ENCODE results near the gene HTR7.

Gene HTR7

DNA sequence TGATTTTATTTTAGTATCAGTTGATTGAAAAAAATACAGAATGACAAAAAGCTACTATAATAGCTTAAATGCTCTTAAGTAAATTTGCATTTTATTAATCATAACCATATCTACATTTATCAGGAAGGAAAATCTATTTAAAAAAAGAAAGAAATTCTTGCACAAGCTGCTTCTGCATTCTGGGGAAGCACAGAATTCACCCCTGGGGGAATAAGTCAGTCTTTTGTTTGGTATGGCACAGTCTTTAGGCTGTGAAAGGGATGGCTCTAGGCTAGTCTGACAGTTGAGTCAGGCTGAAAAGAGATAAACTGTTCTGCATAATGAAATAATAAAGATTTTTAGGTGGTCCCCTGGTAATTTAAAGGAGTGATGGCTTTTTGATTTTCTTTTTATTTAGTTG, 37.9 kb downstream of the HTR7 start:
- TF ChIP-seq, protein P1, sequence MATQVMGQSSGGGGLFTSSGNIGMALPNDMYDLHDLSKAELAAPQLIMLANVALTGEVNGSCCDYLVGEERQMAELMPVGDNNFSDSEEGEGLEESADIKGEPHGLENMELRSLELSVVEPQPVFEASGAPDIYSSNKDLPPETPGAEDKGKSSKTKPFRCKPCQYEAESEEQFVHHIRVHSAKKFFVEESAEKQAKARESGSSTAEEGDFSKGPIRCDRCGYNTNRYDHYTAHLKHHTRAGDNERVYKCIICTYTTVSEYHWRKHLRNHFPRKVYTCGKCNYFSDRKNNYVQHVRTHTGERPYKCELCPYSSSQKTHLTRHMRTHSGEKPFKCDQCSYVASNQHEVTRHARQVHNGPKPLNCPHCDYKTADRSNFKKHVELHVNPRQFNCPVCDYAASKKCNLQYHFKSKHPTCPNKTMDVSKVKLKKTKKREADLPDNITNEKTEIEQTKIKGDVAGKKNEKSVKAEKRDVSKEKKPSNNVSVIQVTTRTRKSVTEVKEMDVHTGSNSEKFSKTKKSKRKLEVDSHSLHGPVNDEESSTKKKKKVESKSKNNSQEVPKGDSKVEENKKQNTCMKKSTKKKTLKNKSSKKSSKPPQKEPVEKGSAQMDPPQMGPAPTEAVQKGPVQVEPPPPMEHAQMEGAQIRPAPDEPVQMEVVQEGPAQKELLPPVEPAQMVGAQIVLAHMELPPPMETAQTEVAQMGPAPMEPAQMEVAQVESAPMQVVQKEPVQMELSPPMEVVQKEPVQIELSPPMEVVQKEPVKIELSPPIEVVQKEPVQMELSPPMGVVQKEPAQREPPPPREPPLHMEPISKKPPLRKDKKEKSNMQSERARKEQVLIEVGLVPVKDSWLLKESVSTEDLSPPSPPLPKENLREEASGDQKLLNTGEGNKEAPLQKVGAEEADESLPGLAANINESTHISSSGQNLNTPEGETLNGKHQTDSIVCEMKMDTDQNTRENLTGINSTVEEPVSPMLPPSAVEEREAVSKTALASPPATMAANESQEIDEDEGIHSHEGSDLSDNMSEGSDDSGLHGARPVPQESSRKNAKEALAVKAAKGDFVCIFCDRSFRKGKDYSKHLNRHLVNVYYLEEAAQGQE (IDR thresholded peaks at IDR 0.05; ENCODE audit: insufficient read depth in 1 of 2, low read depth in 2 of 2, low read length in 2 of 2): no peak
- no peak for TF ChIP-seq POLR2AphosphoS5 (IDR thresholded peaks at IDR 0.05; ENCODE audit: low read depth, low read length)
- TF ChIP-seq TAF1 (IDR thresholded peaks at IDR 0.05; ENCODE audit: borderline replicate concordance, insufficient read depth, low read length): no peak
- no peak for TF ChIP-seq FOXP2 (optimal IDR thresholded peaks at IDR 0.05; ENCODE audit: borderline replicate concordance, extremely low read depth, extremely low read length, insufficient read depth)

DNA sequence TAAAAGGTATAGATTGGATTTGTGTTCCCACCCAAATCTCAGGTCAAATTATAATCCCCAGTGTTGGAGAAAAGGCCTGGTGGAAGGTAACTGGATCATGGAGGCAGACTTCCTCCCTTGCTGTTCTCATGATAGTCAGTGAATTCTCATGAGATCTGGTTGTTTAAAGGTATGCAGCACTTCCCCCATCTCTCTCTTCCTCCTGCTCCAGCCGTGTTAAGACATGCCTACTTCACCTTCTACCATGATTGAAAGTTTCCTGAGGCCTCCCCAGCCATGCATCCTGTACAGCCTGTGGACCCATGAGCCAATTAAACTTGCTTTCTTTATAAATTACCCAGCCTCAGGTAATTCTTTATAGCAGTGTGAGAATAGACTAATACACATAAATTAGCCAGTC, 39.1 kb downstream of the HTR7 start:
- TF ChIP-seq, protein P1 (IDR thresholded peaks at IDR 0.05; ENCODE audit: insufficient read depth in 1 of 2, low read depth in 2 of 2, low read length in 2 of 2): no peak

DNA sequence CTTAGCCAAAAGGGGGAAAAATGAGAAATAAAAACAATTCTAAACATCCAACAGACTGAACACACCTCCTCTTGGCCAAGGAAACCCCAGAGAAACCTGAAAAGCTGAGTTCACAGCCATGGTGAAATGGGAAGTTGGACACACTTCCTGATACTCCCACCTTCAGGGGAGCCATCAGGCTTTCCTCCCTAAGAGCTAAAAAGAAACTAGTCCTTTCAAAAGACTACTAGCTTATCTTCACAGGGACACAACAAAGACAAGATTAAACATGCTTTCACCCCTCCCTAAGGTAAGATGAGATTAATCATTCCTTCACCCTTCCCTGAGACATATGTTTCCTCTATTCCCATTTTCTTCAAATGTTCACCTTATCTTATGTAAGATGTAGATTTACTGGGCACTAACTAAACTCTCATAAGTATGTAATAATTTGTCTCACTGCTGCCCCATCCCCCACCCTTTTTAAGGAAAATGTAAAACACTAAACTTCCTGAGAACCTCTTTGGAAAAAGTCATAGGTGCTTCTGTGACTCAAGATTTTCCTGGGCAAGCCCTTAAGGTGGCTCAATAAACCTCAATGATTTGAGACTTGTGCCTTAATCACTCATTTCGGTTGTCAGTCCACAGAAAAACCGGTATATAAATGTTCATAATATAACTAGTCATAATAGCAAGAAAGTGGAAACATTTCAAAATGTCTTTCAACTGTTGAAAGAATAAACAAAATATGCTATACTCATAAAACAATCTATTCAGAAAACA, 40.5 kb downstream of the HTR7 start:
- no peak for TF ChIP-seq FOXP2 (optimal IDR thresholded peaks at IDR 0.05; ENCODE audit: borderline replicate concordance, extremely low read depth, extremely low read length, insufficient read depth)
- no peak for TF ChIP-seq TAF1 (IDR thresholded peaks at IDR 0.05; ENCODE audit: borderline replicate concordance, insufficient read depth, low read length)
- TF ChIP-seq, protein P1 (IDR thresholded peaks at IDR 0.05; ENCODE audit: insufficient read depth in 1 of 2, low read depth in 2 of 2, low read length in 2 of 2): no peak
- no peak for TF ChIP-seq POLR2AphosphoS5 (IDR thresholded peaks at IDR 0.05; ENCODE audit: low read depth, low read length)
- no peak for TF ChIP-seq SIN3A (IDR thresholded peaks at IDR 0.05; ENCODE audit: borderline replicate concordance, insufficient read depth, low read length)

DNA sequence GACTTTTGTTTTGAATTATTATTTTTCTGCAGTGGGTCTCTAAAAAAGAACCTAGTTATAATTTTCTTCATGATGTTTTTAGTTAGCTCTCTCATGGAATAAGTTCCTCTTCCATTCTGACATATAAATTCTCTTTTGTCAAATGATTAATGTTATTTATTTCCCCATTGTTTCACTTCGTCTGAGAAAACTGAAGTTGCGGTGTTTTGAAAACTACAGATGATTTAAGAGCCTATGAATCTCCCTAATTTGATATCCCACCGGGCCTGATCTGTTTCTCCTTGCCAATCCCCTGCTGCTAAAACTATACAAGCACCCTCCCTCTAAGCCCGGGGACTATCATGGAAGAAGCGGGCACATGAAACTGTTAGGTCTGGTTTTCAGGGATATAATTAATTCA, 41.4 kb downstream of the HTR7 start:
- TF ChIP-seq FOXP2 (optimal IDR thresholded peaks at IDR 0.05; ENCODE audit: borderline replicate concordance, extremely low read depth, extremely low read length, insufficient read depth) (no peak), TAF1 (IDR thresholded peaks at IDR 0.05; ENCODE audit: borderline replicate concordance, insufficient read depth, low read length) (no peak)
- TF ChIP-seq, protein P1 (IDR thresholded peaks at IDR 0.05; ENCODE audit: insufficient read depth in 1 of 2, low read depth in 2 of 2, low read length in 2 of 2): no peak
